Small intestine (tissue), 7 donors: ENCODE results near the gene AANAT. TPM values are rescaled to one million over a fixed set of nuclear protein-coding genes. Genes with fewer than 3 reads are reported as not detected.

Experiments
- DNase-seq, 2 donors: peaks; one replicate each; pipeline versions ENCODE4 v3.0.0 to v3.0.0-alpha.2; 2013
- FAIRE-seq: peaks from 2 replicates; lab custom pipeline; 2012; peaks lifted over from hg19 to GRCh38; lab: Jason Lieb, UNC
- H3K27ac ChIP-seq, 3 donors: one replicate each; pipeline ENCODE4 v1.5.1; 2013; ENCODE audit warnings: low read length in 2 of 3, mild to moderate bottlenecking in 2 of 3, control low read depth in 1 of 3, inconsistent platforms in 1 of 3, low read depth in 1 of 3, moderate library complexity in 1 of 3
- H3K27me3 ChIP-seq, 3 donors: one replicate each; pipeline ENCODE4 v1.6.1; 2013; ENCODE audit warnings: low read length in 3 of 3, inconsistent platforms in 1 of 3; ENCODE audit not compliant: control insufficient read depth in 3 of 3, insufficient read depth in 3 of 3
- H3K36me3 ChIP-seq, 3 donors: one replicate each; pipeline ENCODE4 v1.6.1; 2013; ENCODE audit warnings: low read length in 3 of 3, inconsistent platforms in 1 of 3, low read depth in 1 of 3, mild to moderate bottlenecking in 1 of 3, moderate library complexity in 1 of 3; ENCODE audit not compliant: control insufficient read depth in 3 of 3, insufficient read depth in 2 of 3
- H3K4me1 ChIP-seq, 3 donors: one replicate each; pipeline ENCODE4 v1.6.1; 2013; ENCODE audit warnings: low read length in 2 of 3, inconsistent platforms in 1 of 3, low read depth in 1 of 3, mild to moderate bottlenecking in 1 of 3, moderate library complexity in 1 of 3; ENCODE audit not compliant: control insufficient read depth in 3 of 3, insufficient read depth in 2 of 3
- H3K4me3 ChIP-seq, 3 donors: one replicate each; pipeline ENCODE4 v1.5.1; 2013; ENCODE audit warnings: low read length in 3 of 3, control low read depth in 1 of 3, inconsistent platforms in 1 of 3, low read depth in 1 of 3, mild to moderate bottlenecking in 1 of 3, moderate library complexity in 1 of 3
- H3K9me3 ChIP-seq, 2 donors: one replicate each; pipeline ENCODE4 v1.6.1; 2013; ENCODE audit warnings: low read depth in 1 of 2, low read length in 1 of 2; ENCODE audit not compliant: control insufficient read depth in 2 of 2, insufficient read depth in 1 of 2
- WGBS, 3 donors: extraction: QIAGEN DNeasy Blood & Tissue Kit; methylation state at CpG; one replicate each; pipeline ENCODE4 v1.1.7; 2013; 5-methylcytosine and 5-hydroxymethylcytosine counted together
- polyA plus RNA-seq, 4 donors: library from polyadenylated mRNA; stranded (reverse) in 3 of 4; unstranded in 1 of 4; fragments of 200-250 nt in 3 of 4; fragments of 120-200 nt in 1 of 4; gene quantifications; one replicate each; pipeline versions ENCODE4 v1.2.1 to v1.2.3, GENCODE V29; 2013
- donor health status: healthy with polysubstance abuse.
- donor health status: control.
- donor health status: control.
- donor health status: Bipolar disorder and iron deficiency.
- donor health status: healthy.

The AANAT gene
- polyA plus RNA-seq, 4 donors, result 0.18 TPM; not detected in 3

DNA sequence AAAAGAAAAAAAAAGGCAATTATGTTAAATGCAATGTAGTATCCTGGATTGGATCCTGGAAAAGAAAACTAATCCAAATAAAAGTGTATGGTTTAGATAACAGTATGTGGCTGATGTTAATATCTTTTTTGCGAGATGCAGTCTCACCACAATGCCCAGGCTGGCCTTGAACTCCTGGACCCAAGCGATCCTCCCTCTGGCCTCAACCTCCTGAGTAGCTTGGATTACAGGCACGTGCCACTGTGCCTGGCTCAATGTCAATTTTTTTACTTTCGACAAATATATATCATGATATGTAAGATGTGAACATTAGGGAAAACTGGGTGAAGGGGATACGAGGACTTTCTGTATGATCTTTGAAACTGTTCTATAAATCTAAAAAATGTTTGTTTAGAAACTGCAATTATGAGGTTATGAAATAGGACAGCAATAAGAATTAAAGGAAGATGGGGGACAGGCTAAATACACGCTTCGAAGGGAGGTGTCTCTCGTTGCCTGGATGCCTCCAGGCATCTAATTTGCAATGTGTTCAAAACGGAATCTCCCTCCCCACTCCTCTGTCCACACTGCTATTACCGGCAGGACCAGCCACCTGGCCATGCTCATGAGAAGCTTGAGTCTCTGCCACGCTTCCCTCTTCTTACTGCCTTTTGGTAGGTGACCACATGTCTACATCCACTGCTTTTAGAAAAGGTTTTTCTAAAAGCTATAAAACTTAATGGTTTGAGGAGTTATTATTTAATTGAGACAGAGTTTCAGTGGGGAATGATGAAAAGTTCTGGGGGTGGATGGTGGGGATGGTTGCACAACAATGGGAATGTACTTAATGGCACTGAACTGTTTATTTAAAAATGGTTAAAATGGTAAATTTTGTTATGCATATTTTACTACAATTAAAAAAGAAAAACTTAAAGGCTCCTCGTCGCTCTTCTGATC, 29.7 kb upstream of the AANAT start:
- Histone ChIP-seq H3K4me1 (peaks cover 0 to 4% (median 0%) of the 10 kb centered on the region in 3 donors), H3K9me3 (no peaks in the 10 kb centered on the region), H3K36me3 (peaks cover 0 to 16% (median 0%) of the 10 kb centered on the region in 3 donors), H3K27ac (no peak overlapping the region), H3K4me3 (no peak overlapping the region), H3K27me3 (no peaks in the 10 kb centered on the region)
- FAIRE-seq, result no peak
- WGBS, 3 donors, result 72 to 80% (median 72%) methylated on average over 13 of the region's 13 CpGs
- no peak for DNase-seq

GRCh38 chr17:76438906-76439305, 28.5 kb upstream of the AANAT start:
- WGBS, 3 donors, result 63 to 89% (median 77%) methylated on average over 9 of the region's 9 CpGs
- no peak overlapping the region for H3K27ac ChIP-seq
- no peaks in the 10 kb centered on the region for H3K9me3 ChIP-seq
- H3K4me3 ChIP-seq, result no peak overlapping the region
- FAIRE-seq (no peak), DNase-seq (no peak)
- no peaks in the 10 kb centered on the region for H3K27me3 ChIP-seq
- H3K4me1 ChIP-seq, result peaks cover 0 to 4% (median 0%) of the 10 kb centered on the region in 3 donors
- peaks cover 0 to 14% (median 0%) of the 10 kb centered on the region in 3 donors for H3K36me3 ChIP-seq

DNA sequence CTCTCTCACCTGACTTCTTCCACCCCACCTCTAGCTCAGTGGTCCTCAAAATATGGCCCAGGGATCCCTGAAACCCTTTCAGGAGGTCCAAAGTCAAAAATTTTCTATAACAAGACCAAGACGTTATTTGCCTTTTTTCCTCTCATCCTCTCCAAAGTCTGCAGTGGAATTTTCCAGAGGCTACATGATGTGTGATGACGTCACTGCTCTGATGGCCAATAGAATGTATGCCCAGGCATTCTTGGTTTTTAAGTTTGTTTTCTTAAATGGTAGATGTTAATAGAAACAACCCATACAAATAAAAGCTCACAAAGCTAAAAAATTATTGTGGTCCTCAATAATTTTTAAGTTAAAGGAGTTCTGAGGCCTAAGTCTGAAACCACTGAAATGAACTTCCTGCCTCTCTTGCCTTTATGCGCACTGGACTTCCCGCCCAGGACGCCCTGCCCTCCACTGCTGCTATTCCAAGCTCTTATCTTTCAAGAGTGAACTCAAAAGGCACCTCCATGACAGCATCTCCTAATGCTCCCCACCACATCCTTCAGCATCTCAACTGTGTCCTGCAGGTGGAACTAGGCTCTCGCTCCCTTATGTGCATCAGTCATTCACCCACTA, 28.0 kb upstream of the AANAT start:
- no peaks in the 10 kb centered on the region for H3K27me3 ChIP-seq
- H3K4me1 ChIP-seq, result peaks cover 0 to 4% (median 0%) of the 10 kb centered on the region in 3 donors
- H3K4me3 ChIP-seq, result no peak overlapping the region
- no peak for DNase-seq
- WGBS, 3 donors, result 88 to 94% (median 90%) methylated on average over 6 of the region's 6 CpGs
- peaks cover 0 to 14% (median 0%) of the 10 kb centered on the region in 3 donors for H3K36me3 ChIP-seq
- no peaks in the 10 kb centered on the region for H3K9me3 ChIP-seq
- no peak for FAIRE-seq
- H3K27ac ChIP-seq, result no peak overlapping the region

DNA sequence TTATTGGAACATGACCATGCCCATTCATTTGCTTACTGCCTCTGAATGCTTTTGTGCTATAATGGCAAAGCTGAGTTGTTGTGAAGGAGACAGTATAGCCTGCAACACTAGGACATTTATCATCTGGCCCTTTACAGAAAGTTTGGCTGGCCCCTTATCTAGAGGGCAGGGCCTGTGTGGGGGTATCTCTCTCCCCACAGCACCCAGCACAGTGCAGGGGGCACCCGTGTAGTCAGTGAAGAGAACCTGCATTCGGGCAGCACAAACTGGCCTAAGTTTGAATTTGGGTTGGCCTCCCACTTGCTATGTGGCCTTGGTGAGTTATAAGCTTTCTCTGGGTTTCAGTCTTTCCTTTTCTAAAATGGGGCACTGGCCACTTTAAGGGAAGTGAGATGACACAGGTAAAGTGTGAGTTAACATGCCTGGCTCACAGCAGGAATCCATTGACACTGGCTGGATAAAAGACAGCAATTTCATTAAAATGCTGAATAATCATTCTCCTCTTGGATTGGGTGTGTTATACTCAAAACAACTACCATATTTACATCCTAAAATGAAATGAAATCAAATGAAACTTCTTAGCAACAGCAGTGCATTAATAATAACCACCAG, 26.5 kb upstream of the AANAT start:
- no peaks in the 10 kb centered on the region for H3K27me3 ChIP-seq
- peaks cover 0 to 4% (median 0%) of the 10 kb centered on the region in 3 donors for H3K4me1 ChIP-seq
- no peak overlapping the region for H3K27ac ChIP-seq
- WGBS, 3 donors, result 79 to 89% (median 88%) methylated on average over 2 of the region's 2 CpGs
- no peak overlapping the region for H3K4me3 ChIP-seq
- FAIRE-seq, result no peak
- DNase-seq, result no peak
- H3K9me3 ChIP-seq, result no peaks in the 10 kb centered on the region
- peaks cover 0 to 11% (median 0%) of the 10 kb centered on the region in 3 donors for H3K36me3 ChIP-seq

DNA sequence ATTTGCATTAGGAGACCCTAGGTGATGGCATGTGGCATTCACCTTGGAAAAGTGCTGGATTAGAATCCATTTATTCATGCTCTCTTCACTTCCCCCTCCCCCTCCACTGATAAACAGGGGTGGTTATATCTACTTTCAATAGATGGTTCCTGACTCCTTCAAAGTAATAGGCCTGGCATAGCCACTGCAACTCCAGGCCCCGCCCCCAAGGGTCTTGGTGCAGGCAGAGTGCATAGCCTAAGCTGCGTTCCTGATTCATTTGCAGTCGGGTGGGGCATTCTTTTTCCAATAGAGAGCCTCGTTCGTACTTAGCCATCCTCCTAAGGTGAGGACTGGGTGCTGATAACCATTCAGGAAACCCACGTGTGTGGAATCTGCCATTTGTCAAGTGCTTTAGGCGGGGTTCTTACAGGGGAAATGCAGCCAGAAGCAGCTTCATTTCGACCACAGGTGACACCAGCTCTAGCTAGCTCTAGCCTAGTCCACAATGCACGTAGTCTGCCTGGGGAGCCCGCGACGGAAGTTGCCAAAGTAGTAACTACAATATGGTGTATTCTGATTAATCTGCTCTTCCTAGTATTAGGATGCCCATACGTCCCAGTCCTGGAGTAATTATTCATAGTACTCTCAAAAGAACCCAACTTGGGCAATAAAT, 25.6 kb upstream of the AANAT start:
- no peak for DNase-seq
- Histone ChIP-seq H3K4me3 (no peak overlapping the region), H3K36me3 (peaks cover 0 to 11% (median 0%) of the 10 kb centered on the region in 3 donors), H3K27me3 (no peaks in the 10 kb centered on the region), H3K27ac (no peak overlapping the region), H3K4me1 (peaks cover 3 to 6% (median 5%) of the 10 kb centered on the region in 3 donors), H3K9me3 (no peaks in the 10 kb centered on the region)
- 83 to 89% (median 85%) methylated on average over 13 of the region's 13 CpGs for WGBS, 3 donors
- FAIRE-seq, result no peak

- 92 to 97% (median 95%) methylated on average over 8 of the region's 8 CpGs for WGBS, 3 donors
- Histone ChIP-seq H3K27ac (no peak overlapping the region), H3K27me3 (no peaks in the 10 kb centered on the region), H3K9me3 (no peaks in the 10 kb centered on the region), H3K36me3 (peaks cover 0 to 11% (median 0%) of the 10 kb centered on the region in 3 donors), H3K4me3 (no peak overlapping the region), H3K4me1 (peaks cover 6 to 10% (median 9%) of the 10 kb centered on the region in 3 donors)
- DNase-seq, result no peak
- FAIRE-seq, result no peak
These were observed 24.8 kb upstream of the AANAT start for GRCh38 chr17:76442341-76443338.

DNA sequence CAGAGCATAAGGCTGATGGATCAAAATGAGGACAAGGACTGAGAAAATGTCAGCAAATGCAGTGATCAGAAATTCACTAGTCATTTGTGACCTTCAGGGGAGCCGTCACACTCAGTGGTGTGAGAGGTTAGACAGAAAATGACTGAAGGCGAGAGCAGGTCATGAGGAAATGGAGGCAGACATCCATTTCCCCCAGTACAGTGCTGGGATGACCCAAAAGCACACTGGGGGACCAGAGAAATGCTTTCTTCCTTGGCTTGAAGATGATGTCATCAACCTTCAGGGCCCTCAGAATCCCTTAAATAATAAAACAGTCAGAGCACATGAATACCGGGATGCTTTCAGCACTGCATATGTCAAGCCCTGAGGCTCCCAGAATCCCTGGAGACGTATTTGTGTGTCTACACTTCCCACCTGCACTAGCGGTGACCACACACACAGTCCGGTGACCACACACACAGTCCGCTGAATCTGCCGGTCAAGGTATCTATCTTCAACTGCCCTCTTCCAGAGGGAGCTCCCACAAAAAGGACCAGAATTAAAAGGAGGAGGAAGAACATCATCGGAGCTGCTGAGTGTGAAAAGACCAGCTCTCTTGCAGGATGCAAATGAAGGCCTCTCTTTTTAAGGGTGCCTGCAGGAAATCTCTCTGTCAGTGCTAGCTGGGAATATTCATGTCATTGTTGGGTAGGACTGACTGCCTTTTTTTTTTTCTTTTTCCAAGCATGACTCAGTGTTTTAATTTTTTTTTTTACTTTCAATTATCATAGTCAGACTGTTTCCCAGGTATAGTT, 22.7 kb upstream of the AANAT start:
- no peak overlapping the region for H3K27ac ChIP-seq
- WGBS, 3 donors, result 83 to 87% (median 86%) methylated on average over 9 of the region's 9 CpGs
- H3K36me3 ChIP-seq, result peaks cover 0 to 14% (median 0%) of the 10 kb centered on the region in 3 donors
- no peaks in the 10 kb centered on the region for H3K27me3 ChIP-seq
- no peak for DNase-seq
- H3K9me3 ChIP-seq, result no peaks in the 10 kb centered on the region
- H3K4me1 ChIP-seq, result peaks cover 6 to 9% (median 8%) of the 10 kb centered on the region in 3 donors
- H3K4me3 ChIP-seq, result no peak overlapping the region
- no peak for FAIRE-seq
